Measurements from ENCODE around the gene ANKMY1.
"Not testable (repeated sequence)": the region's sequence is repeated elsewhere in the genome, so short reads cannot be mapped to it uniquely, and the experiment has no call there.

ANKMY1 gene

DNA sequence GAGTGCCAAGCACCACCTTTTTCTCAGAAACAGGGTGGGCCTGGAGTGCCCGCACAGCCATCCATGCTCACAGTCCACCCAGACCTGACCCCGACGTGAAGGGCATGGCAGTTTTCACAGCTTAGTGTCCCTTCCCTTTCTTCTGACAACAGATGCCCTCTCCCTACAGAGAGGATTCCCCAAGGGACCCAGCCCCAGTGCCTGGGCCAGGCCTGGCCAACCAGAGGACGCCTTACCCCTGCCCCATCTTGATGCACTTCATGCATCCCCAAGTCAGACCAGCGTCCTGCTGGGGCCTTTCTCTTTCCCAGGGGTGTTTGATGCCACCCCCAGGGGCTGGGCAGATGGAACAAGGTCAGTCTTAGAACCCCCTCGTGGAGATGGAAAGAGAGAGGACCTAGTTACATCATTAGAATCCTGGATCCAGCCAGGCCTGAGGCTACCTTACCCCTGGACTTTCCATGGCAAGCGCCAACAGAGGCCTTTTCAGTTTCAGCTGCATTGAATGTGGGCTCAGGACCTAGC is 3.8 kb downstream of the ANKMY1 start:
- Histone ChIP-seq H3K4me3 (ENCODE audit: severe bottlenecking) (no peak overlapping the region), H3K27ac (ENCODE audit: poor library complexity, severe bottlenecking) (no peak overlapping the region), H3K27me3 (ENCODE audit: insufficient read depth, poor library complexity, severe bottlenecking) (no peaks in the 10 kb centered on the region), H3K4me1 (ENCODE audit: insufficient read depth, poor library complexity, severe bottlenecking) (peaks cover 2% of the 10 kb centered on the region), H3K36me3 (ENCODE audit: low read depth) (peaks cover 4% of the 10 kb centered on the region), H3K9me3 (ENCODE audit: severe bottlenecking) (no peaks in the 10 kb centered on the region)
- ATAC-seq (ENCODE audit: low read depth): no peak
- DNase-seq (ENCODE audit: low spot score): no peak
- no peak for TF ChIP-seq CTCF (IDR thresholded peaks at IDR 0.05; ENCODE audit: poor library complexity, severe bottlenecking)

DNA sequence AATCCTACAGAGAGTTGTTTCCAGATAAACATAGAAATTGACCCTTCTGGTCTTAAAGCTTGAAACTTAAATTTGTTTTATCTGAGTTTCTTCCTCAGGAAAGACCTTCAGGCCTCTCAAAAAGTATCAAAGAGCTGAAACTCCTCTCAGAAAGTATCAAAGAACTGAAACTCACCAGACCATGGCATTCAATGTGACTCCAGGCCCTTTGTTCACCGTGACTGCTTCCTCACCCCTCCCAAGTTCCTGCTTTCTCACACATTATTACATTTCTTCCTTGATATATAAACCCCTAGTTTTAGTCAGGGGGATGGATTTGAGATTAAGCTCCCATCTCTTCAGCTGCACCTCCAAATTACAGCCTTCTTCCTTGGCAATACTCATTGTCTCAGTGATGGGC is 6.0 kb downstream of the ANKMY1 start:
- H3K4me1 ChIP-seq (ENCODE audit: insufficient read depth, poor library complexity, severe bottlenecking): no peaks in the 10 kb centered on the region
- no peak overlapping the region for H3K27ac ChIP-seq (ENCODE audit: poor library complexity, severe bottlenecking)
- no peaks in the 10 kb centered on the region for H3K27me3 ChIP-seq (ENCODE audit: insufficient read depth, poor library complexity, severe bottlenecking)
- DNase-seq (ENCODE audit: low spot score) (no peak), ATAC-seq (ENCODE audit: low read depth) (no peak)
- no peak overlapping the region for H3K4me3 ChIP-seq (ENCODE audit: severe bottlenecking)
- H3K36me3 ChIP-seq (ENCODE audit: low read depth): peaks cover 4% of the 10 kb centered on the region
- H3K9me3 ChIP-seq (ENCODE audit: severe bottlenecking): no peaks in the 10 kb centered on the region
- TF ChIP-seq CTCF (IDR thresholded peaks at IDR 0.05; ENCODE audit: poor library complexity, severe bottlenecking): no peak

DNA sequence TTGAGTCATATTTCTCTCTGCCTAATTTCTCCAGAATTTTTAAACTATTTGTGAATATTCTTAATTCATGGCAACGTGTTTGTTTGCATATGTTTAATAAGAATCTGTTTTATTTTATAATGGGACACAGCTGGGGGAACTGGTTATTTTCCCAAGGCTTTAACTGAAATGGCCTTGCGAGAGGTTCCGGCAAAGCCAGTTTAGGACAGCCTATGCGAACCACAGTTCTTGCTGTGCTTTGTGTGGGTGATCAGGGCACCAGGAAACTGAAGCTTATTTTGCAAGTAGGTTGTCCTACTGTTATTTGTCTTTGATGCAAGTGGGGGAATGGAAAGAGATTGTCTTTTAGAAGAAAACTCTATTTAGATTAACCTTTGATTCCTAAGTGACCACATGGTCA is 6.5 kb downstream of the ANKMY1 start:
- no peak for TF ChIP-seq CTCF (IDR thresholded peaks at IDR 0.05; ENCODE audit: poor library complexity, severe bottlenecking)
- Histone ChIP-seq H3K27ac (ENCODE audit: poor library complexity, severe bottlenecking) (no peak overlapping the region), H3K9me3 (ENCODE audit: severe bottlenecking) (no peaks in the 10 kb centered on the region), H3K4me1 (ENCODE audit: insufficient read depth, poor library complexity, severe bottlenecking) (no peaks in the 10 kb centered on the region), H3K4me3 (ENCODE audit: severe bottlenecking) (no peak overlapping the region), H3K27me3 (ENCODE audit: insufficient read depth, poor library complexity, severe bottlenecking) (no peaks in the 10 kb centered on the region), H3K36me3 (ENCODE audit: low read depth) (peaks cover 4% of the 10 kb centered on the region)
- no peak for DNase-seq (ENCODE audit: low spot score)
- ATAC-seq (ENCODE audit: low read depth): no peak

DNA sequence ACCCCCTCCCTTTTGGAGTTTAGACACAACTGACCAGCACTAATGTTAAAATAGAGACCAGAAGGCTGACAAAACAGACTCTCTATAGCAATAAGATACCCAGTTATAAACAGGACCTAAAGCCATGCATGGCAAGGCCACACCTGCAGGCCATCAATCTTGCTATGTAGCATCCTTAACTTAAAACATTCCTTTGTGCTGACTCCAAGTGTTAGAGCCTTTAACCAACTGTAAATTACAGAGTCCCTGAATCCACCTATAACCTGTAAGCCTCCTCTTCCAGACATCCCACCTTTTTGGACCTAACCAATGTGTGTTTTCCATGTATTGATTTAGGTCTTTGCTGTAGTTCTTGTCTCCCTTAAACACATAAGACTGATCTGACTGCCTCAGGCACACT is 17.9 kb downstream of the ANKMY1 start:
- H3K4me3 ChIP-seq (ENCODE audit: severe bottlenecking): no peak overlapping the region
- no peaks in the 10 kb centered on the region for H3K27me3 ChIP-seq (ENCODE audit: insufficient read depth, poor library complexity, severe bottlenecking)
- TF ChIP-seq CTCF (IDR thresholded peaks at IDR 0.05; ENCODE audit: poor library complexity, severe bottlenecking): no peak
- peak; percentile 36; the same call in 2 of the 3 replicates for ATAC-seq (ENCODE audit: low read depth)
- H3K4me1 ChIP-seq (ENCODE audit: insufficient read depth, poor library complexity, severe bottlenecking): no peaks in the 10 kb centered on the region
- peaks cover 4% of the 10 kb centered on the region for H3K9me3 ChIP-seq (ENCODE audit: severe bottlenecking)
- DNase-seq (ENCODE audit: low spot score): no peak
- H3K27ac ChIP-seq (ENCODE audit: poor library complexity, severe bottlenecking): no peak overlapping the region
- H3K36me3 ChIP-seq (ENCODE audit: low read depth): 0 out of 2 replicates have a peak, but pooled peaks cover 6% of the 10 kb centered on the region

DNA sequence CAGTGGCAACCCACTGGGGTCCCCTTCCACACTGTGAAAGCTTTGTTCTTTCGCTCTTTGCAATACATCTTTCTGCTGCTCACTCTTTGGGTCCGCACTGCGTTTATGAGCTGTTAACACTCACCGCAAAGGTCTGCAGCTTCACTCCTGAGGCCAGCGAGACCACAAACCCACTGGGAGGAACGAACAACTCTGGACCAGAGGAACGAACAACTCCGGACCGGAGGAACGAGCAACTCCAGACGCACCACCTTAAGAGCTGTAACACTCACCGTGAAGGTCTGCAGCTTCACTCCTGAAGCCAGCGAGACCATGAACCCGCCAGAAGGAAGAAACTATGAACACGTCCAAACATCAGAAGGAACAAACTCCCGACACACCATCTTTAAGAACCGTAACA is 18.7 kb downstream of the ANKMY1 start:
- not testable (repeated sequence) for ATAC-seq (ENCODE audit: low read depth); H3K9me3 ChIP-seq (ENCODE audit: severe bottlenecking); H3K4me3 ChIP-seq (ENCODE audit: severe bottlenecking); DNase-seq (ENCODE audit: low spot score); H3K27ac ChIP-seq (ENCODE audit: poor library complexity, severe bottlenecking); H3K27me3 ChIP-seq (ENCODE audit: insufficient read depth, poor library complexity, severe bottlenecking); H3K36me3 ChIP-seq (ENCODE audit: low read depth); H3K4me1 ChIP-seq (ENCODE audit: insufficient read depth, poor library complexity, severe bottlenecking)

All from RWPE2 (cell line).